ENCODE data around the gene GRP. TPM values are rescaled to one million over a fixed set of nuclear protein-coding genes. Genes with fewer than 3 reads are reported as not detected.
"Not testable (repeated sequence)": the region's sequence is repeated elsewhere in the genome, so short reads cannot be mapped to it uniquely, and the experiment has no call there.

Gene GRP
- total RNA-seq, 1 donor from 2014 or later: not detected

- DNase-seq (ENCODE audit: missing footprints) (peak; percentile 58), ATAC-seq (no peak)
- intact Hi-C loops (cut with DNase I): no loop called here
These were observed 1.1 kb downstream of the GRP start for GRCh38 chr18:59220784-59221765.

- intact Hi-C loops (cut with DNase I): no loop called here
- DNase-seq (ENCODE audit: missing footprints) (no peak), ATAC-seq (no peak)
These were observed 2.4 kb downstream of the GRP start for GRCh38 chr18:59222341-59222740.

- no peak for DNase-seq (ENCODE audit: missing footprints)
- ATAC-seq: no peak
- intact Hi-C loops (cut with DNase I): no loop called here
These were observed 8.4 kb downstream of the GRP start for GRCh38 chr18:59228351-59228750.

DNA sequence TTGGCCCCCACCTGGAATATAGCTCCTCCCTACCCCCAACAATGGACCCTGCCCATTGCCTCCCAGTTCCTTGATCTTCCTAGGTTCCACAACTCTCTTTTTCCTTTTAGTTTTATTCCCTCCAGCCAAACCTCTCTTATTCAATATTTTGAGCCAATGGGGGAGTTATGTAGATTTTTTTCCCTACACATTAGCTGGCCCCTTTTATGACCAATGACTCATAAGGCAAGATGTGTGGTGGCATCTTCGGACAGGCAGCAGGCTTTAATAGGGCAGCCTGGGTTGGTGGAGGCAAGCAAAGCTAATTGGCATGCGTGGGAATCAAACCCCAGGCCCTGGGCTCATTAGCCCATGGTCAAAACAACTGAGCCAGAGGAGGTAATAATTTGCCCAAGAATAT, 9.2 kb downstream of the GRP start:
- ATAC-seq (no peak), DNase-seq (ENCODE audit: missing footprints) (no peak)
- intact Hi-C loops (cut with DNase I): no loop called here

DNA sequence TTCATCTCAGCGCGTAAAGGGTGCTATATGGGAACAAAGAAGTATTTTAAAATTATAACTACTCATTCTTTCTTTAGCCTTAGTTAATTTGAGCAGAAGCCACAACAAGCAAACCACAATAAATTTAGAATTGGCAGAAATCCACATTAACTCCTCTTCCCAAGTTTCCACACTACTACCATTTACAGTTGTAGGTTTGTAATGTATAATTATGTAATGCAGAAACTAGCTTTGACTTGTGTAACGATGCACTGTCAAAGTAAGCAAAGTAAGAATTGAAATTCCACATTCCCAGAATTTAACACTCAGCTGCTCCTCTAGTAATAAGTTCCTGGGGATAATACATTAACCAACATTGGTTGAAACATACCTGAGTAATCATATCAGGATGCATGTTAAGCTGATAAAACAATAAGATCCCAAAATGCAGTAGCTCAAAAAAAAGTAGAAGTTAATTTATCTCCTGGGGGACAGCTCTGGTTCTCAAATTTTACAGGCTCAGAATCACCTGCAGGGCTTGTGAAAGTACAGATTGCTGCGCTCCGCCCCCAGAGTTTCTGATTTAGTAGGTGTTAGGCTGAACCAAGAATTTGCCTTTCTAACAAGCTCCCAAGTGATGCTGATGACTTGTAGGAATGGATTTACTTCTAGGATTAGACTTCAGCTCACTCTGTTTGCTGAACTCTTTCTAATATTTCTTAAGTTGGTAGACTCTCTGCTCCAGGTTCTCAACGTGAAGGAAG, 9.9 kb downstream of the GRP start:
- DNase-seq (ENCODE audit: missing footprints): no peak
- no peak for ATAC-seq
- intact Hi-C loops (cut with DNase I): no loop called here

- no peak for ATAC-seq
- no peak for DNase-seq (ENCODE audit: missing footprints)
- intact Hi-C loops (cut with DNase I): no loop called here
These were observed 11.2 kb downstream of the GRP start for GRCh38 chr18:59231114-59231513.

DNA sequence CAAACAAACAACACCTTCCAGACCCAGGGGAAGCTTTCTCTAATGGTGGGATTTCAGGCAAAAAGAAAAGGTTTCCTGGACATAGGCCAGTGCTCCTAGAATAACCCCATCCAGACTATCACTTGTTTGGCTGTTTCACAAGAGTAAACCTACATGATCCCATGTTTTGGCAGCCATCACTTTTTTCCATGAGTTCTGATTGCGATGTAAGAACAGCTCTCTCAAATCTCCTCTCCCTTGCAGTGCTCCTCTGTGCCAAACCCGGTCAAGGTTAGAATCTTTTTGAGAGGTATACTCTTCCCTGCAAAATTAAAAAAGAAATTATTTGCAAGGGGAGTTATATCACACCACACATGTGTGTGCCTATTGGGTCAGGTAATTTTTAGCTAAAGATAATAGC, 11.9 kb downstream of the GRP start:
- intact Hi-C loops (cut with DNase I): no loop called here
- DNase-seq (ENCODE audit: missing footprints) (no peak), ATAC-seq (peak; percentile 16)

- intact Hi-C loops (cut with DNase I): no loop called here
- ATAC-seq: no peak
These were observed 12.5 kb downstream of the GRP start for GRCh38 chr18:59232309-59233016.

DNA sequence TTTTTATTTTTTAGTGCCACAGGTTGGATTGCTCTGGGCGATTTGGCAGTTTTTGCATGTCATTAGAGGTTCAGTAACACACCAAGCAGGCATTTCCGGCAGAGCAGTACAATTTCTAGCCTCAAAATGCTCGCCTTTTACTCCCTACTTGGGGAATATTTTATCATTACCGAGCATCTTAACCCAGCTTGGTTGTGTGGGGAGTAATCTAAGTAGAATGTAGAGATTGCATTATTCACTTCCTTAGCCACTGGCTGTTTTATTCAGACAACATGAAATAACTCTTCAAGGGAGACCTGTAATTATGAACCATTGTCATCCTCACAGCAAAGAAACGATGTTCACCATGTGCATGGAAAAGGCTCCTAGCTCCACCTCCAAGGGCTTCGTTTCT, 13.1 kb downstream of the GRP start:
- intact Hi-C loops (cut with DNase I): no loop called here
- ATAC-seq (no peak), DNase-seq (ENCODE audit: missing footprints) (no peak)

More at GRCh38 chr18:59232309-59233016, 12.5 kb downstream of the GRP start:
- no peak for DNase-seq (ENCODE audit: missing footprints)

- ATAC-seq (no peak), DNase-seq (ENCODE audit: missing footprints) (no peak)
- intact Hi-C loops (cut with DNase I): no loop called here
These were observed 18.4 kb downstream of the GRP start for GRCh38 chr18:59238385-59238784.

DNA sequence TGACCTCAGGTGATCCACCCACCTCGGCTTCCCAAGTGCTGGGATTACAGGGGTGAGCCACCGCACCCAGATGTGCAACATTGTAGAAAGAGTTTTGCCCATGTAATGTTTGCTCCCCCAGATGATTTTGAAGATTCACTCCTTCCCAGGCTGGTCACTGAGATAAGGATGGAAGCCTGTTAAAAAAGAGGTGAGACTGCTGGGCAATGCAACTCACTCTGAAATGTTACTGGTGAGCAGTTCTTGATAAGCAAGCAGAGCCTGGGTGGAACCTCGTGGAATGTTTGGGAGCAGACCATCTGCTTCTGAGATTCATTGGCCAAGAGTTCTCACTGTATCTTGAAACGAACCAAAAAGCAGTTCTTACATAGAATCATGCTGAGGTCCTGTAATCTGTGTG, 19.7 kb downstream of the GRP start:
- ATAC-seq (no peak), DNase-seq (ENCODE audit: missing footprints) (no peak)
- intact Hi-C loops (cut with DNase I): no loop called here

- intact Hi-C loops (cut with DNase I): no loop called here
- DNase-seq (ENCODE audit: missing footprints): no peak
- no peak for ATAC-seq
These were observed 22.9 kb downstream of the GRP start for GRCh38 chr18:59242906-59243305.

GRCh38 chr18:59246796-59247195, 26.8 kb downstream of the GRP start:
- intact Hi-C loops (cut with DNase I): no loop called here
- DNase-seq (ENCODE audit: missing footprints) (no peak), ATAC-seq (no peak)

GRCh38 chr18:59249199-59249774, 29.3 kb downstream of the GRP start:
- DNase-seq (ENCODE audit: missing footprints) (no peak), ATAC-seq (peak; percentile 39)
- intact Hi-C loops (cut with DNase I): no loop called here

DNA sequence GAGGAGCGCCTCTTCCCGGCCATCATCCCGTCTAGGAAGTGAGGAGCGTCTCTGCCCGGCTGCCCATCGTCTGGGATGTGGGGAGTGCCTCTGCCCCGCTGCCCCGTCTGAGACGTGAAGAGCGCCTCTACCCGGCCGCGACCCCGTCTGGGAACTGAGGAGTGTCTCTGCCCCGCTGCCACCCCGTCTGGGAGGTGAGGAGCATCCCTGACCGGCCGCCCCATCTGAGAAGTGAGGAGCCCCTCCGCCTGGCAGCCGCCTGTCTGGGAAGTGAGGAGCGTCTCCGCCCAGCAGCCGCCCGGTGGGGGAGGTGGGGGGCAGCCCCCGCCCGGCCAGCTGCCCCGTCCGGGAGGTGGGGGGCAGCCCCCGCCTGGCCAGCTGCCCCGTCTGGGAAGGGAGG, 35.5 kb downstream of the GRP start:
- ATAC-seq; intact Hi-C loops (cut with DNase I); DNase-seq (ENCODE audit: missing footprints): not testable (repeated sequence)

GRCh38 chr18:59261842-59262241, 41.9 kb downstream of the GRP start:
- DNase-seq (ENCODE audit: missing footprints); intact Hi-C loops (cut with DNase I); ATAC-seq: not testable (repeated sequence)

GRCh38 chr18:59262243-59262642, 42.3 kb downstream of the GRP start:
- ATAC-seq; DNase-seq (ENCODE audit: missing footprints); intact Hi-C loops (cut with DNase I): not testable (repeated sequence)

- DNase-seq (ENCODE audit: missing footprints) (no peak), ATAC-seq (no peak)
- intact Hi-C loops (cut with DNase I): no loop called here
These were observed 43.7 kb downstream of the GRP start for GRCh38 chr18:59263661-59264060.

DNA sequence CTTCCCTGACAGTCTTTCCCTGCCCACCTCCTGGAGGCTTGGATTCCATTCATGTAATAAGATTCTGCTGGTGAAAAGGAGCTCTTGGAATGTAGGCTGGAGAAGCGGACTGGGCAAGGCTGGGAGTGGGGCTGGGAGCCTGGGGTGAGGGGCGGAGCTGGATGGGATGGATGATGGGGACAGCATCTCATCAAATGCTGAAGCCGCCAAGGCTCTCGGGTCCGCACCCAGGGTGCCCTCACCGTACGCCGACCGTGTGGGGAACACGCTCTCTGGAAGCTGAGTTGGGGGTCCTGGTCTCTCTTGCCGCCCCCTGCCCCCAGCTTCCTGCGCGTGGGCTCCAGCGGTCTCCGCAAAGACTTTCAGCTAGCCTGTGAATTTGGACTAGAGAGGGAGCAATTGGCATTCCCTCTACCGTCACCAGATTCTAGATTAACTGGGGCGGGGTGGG, 44.2 kb downstream of the GRP start:
- DNase-seq (ENCODE audit: missing footprints): no peak
- no peak for ATAC-seq
- intact Hi-C loops (cut with DNase I): no loop called here
